Measurements from ENCODE around the gene NCOA1. TPM values are rescaled to one million over a fixed set of nuclear protein-coding genes. Genes with fewer than 3 reads are reported as not detected.

The NCOA1 gene
- polyA plus RNA-seq, 1 donor from 2014 or later, result 23.0 TPM

GRCh38 chr2:24494410-24494809 is 3.4 kb downstream of the NCOA1 start:
- Histone ChIP-seq H3K9me2 (ENCODE audit: insufficient read depth, low read length) (no peaks in the 10 kb centered on the region), H3K9ac (ENCODE audit: low read length) (no peak overlapping the region), H3K4me2 (ENCODE audit: low read length) (peak overlapping the region; percentile 97), H4K20me1 (ENCODE audit: insufficient read depth) (peaks cover 5% of the 10 kb centered on the region), H2AFZ (ENCODE audit: low read depth, low read length) (no peak overlapping the region), H3K27ac (ENCODE audit: low read length) (no peak overlapping the region), H3K79me2 (replicated peaks; ENCODE audit: insufficient read depth, low read length) (peaks cover 73% of the 10 kb centered on the region), H3K9me3 (ENCODE audit: low read length) (no peaks in the 10 kb centered on the region), H3K36me3 (ENCODE audit: insufficient read depth, low read length) (no peaks in the 10 kb centered on the region), H3F3A (ENCODE audit: insufficient read depth, low read length, poor library complexity, severe bottlenecking) (no peaks in the 10 kb centered on the region), H3K27me3 (ENCODE audit: insufficient read depth, low read depth, low read length) (no peaks in the 10 kb centered on the region), H3K4me3 (ENCODE audit: low read length) (peak overlapping the region; percentile 87)
- TF ChIP-seq RAD21 (conservative IDR thresholded peaks at IDR 0.05) (no peak), EZH2 (IDR thresholded peaks at IDR 0.05; ENCODE audit: borderline replicate concordance, insufficient read depth, low read length, poor library complexity, severe bottlenecking) (no peak), EP300 (conservative IDR thresholded peaks at IDR 0.05; ENCODE audit: poor library complexity, severe bottlenecking) (no peak), MXI1 (conservative IDR thresholded peaks at IDR 0.05; ENCODE audit: poor library complexity, severe bottlenecking) (no peak), POLR2AphosphoS5 (IDR thresholded peaks at IDR 0.05) (no peak), TAF1 (IDR thresholded peaks at IDR 0.05; ENCODE audit: low read depth) (no peak), SMC3 (conservative IDR thresholded peaks at IDR 0.05; ENCODE audit: poor library complexity) (no peak)
- TF ChIP-seq, protein P1, sequence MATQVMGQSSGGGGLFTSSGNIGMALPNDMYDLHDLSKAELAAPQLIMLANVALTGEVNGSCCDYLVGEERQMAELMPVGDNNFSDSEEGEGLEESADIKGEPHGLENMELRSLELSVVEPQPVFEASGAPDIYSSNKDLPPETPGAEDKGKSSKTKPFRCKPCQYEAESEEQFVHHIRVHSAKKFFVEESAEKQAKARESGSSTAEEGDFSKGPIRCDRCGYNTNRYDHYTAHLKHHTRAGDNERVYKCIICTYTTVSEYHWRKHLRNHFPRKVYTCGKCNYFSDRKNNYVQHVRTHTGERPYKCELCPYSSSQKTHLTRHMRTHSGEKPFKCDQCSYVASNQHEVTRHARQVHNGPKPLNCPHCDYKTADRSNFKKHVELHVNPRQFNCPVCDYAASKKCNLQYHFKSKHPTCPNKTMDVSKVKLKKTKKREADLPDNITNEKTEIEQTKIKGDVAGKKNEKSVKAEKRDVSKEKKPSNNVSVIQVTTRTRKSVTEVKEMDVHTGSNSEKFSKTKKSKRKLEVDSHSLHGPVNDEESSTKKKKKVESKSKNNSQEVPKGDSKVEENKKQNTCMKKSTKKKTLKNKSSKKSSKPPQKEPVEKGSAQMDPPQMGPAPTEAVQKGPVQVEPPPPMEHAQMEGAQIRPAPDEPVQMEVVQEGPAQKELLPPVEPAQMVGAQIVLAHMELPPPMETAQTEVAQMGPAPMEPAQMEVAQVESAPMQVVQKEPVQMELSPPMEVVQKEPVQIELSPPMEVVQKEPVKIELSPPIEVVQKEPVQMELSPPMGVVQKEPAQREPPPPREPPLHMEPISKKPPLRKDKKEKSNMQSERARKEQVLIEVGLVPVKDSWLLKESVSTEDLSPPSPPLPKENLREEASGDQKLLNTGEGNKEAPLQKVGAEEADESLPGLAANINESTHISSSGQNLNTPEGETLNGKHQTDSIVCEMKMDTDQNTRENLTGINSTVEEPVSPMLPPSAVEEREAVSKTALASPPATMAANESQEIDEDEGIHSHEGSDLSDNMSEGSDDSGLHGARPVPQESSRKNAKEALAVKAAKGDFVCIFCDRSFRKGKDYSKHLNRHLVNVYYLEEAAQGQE (IDR thresholded peaks at IDR 0.05; ENCODE audit: borderline replicate concordance), result no peak
- TF ChIP-seq, protein P2, sequence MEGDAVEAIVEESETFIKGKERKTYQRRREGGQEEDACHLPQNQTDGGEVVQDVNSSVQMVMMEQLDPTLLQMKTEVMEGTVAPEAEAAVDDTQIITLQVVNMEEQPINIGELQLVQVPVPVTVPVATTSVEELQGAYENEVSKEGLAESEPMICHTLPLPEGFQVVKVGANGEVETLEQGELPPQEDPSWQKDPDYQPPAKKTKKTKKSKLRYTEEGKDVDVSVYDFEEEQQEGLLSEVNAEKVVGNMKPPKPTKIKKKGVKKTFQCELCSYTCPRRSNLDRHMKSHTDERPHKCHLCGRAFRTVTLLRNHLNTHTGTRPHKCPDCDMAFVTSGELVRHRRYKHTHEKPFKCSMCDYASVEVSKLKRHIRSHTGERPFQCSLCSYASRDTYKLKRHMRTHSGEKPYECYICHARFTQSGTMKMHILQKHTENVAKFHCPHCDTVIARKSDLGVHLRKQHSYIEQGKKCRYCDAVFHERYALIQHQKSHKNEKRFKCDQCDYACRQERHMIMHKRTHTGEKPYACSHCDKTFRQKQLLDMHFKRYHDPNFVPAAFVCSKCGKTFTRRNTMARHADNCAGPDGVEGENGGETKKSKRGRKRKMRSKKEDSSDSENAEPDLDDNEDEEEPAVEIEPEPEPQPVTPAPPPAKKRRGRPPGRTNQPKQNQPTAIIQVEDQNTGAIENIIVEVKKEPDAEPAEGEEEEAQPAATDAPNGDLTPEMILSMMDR (IDR thresholded peaks at IDR 0.05; ENCODE audit: poor library complexity, severe bottlenecking), result no peak

GRCh38 chr2:24495451-24495850 is 4.4 kb downstream of the NCOA1 start:
- H4K20me1 ChIP-seq (ENCODE audit: insufficient read depth), result peaks cover 5% of the 10 kb centered on the region
- H3K79me2 ChIP-seq (replicated peaks; ENCODE audit: insufficient read depth, low read length), result peaks cover 81% of the 10 kb centered on the region
- H3K27ac ChIP-seq (ENCODE audit: low read length), result no peak overlapping the region
- no peak overlapping the region for H2AFZ ChIP-seq (ENCODE audit: low read depth, low read length)
- H3K4me2 ChIP-seq (ENCODE audit: low read length), result no peak overlapping the region
- no peaks in the 10 kb centered on the region for H3K36me3 ChIP-seq (ENCODE audit: insufficient read depth, low read length)
- H3K9me3 ChIP-seq (ENCODE audit: low read length), result no peaks in the 10 kb centered on the region
- TF ChIP-seq MXI1 (conservative IDR thresholded peaks at IDR 0.05; ENCODE audit: poor library complexity, severe bottlenecking), result no peak
- TF ChIP-seq, protein P1 (IDR thresholded peaks at IDR 0.05; ENCODE audit: borderline replicate concordance), result no peak
- TF ChIP-seq EZH2 (IDR thresholded peaks at IDR 0.05; ENCODE audit: borderline replicate concordance, insufficient read depth, low read length, poor library complexity, severe bottlenecking), result no peak
- TF ChIP-seq, protein P2 (IDR thresholded peaks at IDR 0.05; ENCODE audit: poor library complexity, severe bottlenecking), result no peak
- TF ChIP-seq POLR2AphosphoS5 (IDR thresholded peaks at IDR 0.05), result no peak
- TF ChIP-seq SMC3 (conservative IDR thresholded peaks at IDR 0.05; ENCODE audit: poor library complexity), result no peak
- TF ChIP-seq EP300 (conservative IDR thresholded peaks at IDR 0.05; ENCODE audit: poor library complexity, severe bottlenecking), result no peak
- no peak for TF ChIP-seq TAF1 (IDR thresholded peaks at IDR 0.05; ENCODE audit: low read depth)
- no peak for TF ChIP-seq RAD21 (conservative IDR thresholded peaks at IDR 0.05)
- H3K27me3 ChIP-seq (ENCODE audit: insufficient read depth, low read depth, low read length), result no peaks in the 10 kb centered on the region
- H3K4me3 ChIP-seq (ENCODE audit: low read length), result no peak overlapping the region
- H3F3A ChIP-seq (ENCODE audit: insufficient read depth, low read length, poor library complexity, severe bottlenecking), result no peaks in the 10 kb centered on the region
- no peak overlapping the region for H3K9ac ChIP-seq (ENCODE audit: low read length)
- no peaks in the 10 kb centered on the region for H3K9me2 ChIP-seq (ENCODE audit: insufficient read depth, low read length)
